Measurements from ENCODE around the gene PMM2. TPM values are rescaled to one million over a fixed set of nuclear protein-coding genes. Genes with fewer than 3 reads are reported as not detected.

PMM2 gene
- total RNA-seq, 1 experiment from 2014 or later: 53.3 TPM

DNA sequence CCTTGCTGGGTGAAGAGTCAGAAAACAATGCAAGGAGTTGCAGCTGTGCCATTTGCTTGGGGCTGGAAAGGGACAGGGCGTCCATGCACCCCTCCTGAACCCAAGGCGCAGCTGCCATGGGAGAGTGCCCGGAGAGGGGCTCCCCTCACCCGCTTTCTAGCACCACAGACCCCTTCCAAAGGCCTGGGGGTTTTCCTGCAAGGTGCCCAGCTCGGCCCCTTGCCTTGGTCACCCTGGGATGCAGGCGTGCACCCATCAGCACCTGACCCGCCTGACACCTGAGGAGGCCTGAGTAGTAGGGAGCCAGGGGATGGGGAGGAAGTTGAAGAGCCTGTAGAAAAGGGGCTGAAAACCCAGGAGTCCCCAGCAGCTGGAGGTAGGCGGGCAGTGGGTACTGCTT lies 30.5 kb upstream of the PMM2 start:
- BruUV-seq (replicated peaks): no TSS peak
- H3K27ac ChIP-seq (ENCODE audit: low read depth, low read length): no peak overlapping the region
- DNase-seq (ENCODE audit: low read depth, low spot score) (no peak), ATAC-seq (no peak)
- no peaks in the 10 kb centered on the region for H3K4me1 ChIP-seq (ENCODE audit: control insufficient read depth in 1 of 2, insufficient read depth in 2 of 2, low read length in 2 of 2)
- no peaks in the 10 kb centered on the region for H3K27me3 ChIP-seq (ENCODE audit: insufficient read depth, low read length)
- H3K4me2 ChIP-seq (ENCODE audit: low read length): no peak overlapping the region
- ChIA-PET CTCF (no interaction called here), RAD21 (ENCODE audit: low non-redundant PET in 1 of 2, low total read pairs in 2 of 2, uncharacterized antibody in 2 of 2, unreplicated experiment in 2 of 2) (no interaction called here), POLR2A (no interaction called here)
- TF ChIP-seq ELF1 (IDR thresholded peaks at IDR 0.05; ENCODE audit: borderline replicate concordance, low read depth): no peak
- H3K4me3 ChIP-seq (replicated peaks in 1 of 2; ENCODE audit: low read depth in 1 of 2, low read length in 2 of 2): no peak overlapping the region
- H3K9me2 ChIP-seq (ENCODE audit: insufficient read depth): no peaks in the 10 kb centered on the region
- no peak overlapping the region for H3K9ac ChIP-seq (ENCODE audit: low read length)
- H4K20me1 ChIP-seq (ENCODE audit: insufficient read depth): no peaks in the 10 kb centered on the region
- H3K79me2 ChIP-seq (ENCODE audit: insufficient read depth, low read length): no peaks in the 10 kb centered on the region
- no peaks in the 10 kb centered on the region for H3K36me3 ChIP-seq (ENCODE audit: control insufficient read depth in 1 of 2, insufficient read depth in 2 of 2, low read length in 2 of 2)
- no peaks in the 10 kb centered on the region for H3K9me3 ChIP-seq (ENCODE audit: control insufficient read depth in 1 of 2, insufficient read depth in 1 of 2, low read depth in 1 of 2, low read length in 2 of 2)
- intact Hi-C loops (cut with micrococcal nuclease): no loop called here
- H2AFZ ChIP-seq (ENCODE audit: low read depth, low read length, poor library complexity, severe bottlenecking): no peak overlapping the region

DNA sequence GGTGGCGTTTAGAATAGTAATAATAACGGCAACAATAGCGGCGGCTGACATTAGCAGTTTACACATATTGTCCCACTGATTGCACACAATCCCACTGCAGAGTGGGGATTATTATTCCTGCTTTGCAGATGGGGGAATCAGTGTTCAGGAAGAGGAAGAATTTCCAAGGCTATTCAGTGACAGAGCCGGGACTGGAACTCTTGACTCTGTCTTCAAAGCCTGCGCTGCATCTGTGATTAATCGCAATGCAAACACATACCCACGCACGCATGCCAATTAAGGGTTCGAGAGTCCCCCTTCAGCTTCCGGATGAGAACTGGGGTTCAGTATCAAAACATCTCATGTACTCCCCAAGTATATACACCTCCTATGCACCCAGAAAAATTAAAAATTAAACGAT lies 29.4 kb upstream of the PMM2 start:
- ChIA-PET CTCF (no interaction called here), POLR2A (no interaction called here), RAD21 (ENCODE audit: low non-redundant PET in 1 of 2, low total read pairs in 2 of 2, uncharacterized antibody in 2 of 2, unreplicated experiment in 2 of 2) (no interaction called here)
- Histone ChIP-seq H3K27me3 (ENCODE audit: insufficient read depth, low read length) (no peaks in the 10 kb centered on the region), H3K27ac (ENCODE audit: low read depth, low read length) (no peak overlapping the region), H3K4me3 (replicated peaks in 1 of 2; ENCODE audit: low read depth in 1 of 2, low read length in 2 of 2) (no peak overlapping the region), H3K9me2 (ENCODE audit: insufficient read depth) (no peaks in the 10 kb centered on the region), H3K4me2 (ENCODE audit: low read length) (no peak overlapping the region), H3K9ac (ENCODE audit: low read length) (no peak overlapping the region), H3K9me3 (ENCODE audit: control insufficient read depth in 1 of 2, insufficient read depth in 1 of 2, low read depth in 1 of 2, low read length in 2 of 2) (no peaks in the 10 kb centered on the region), H3K4me1 (ENCODE audit: control insufficient read depth in 1 of 2, insufficient read depth in 2 of 2, low read length in 2 of 2) (no peaks in the 10 kb centered on the region), H3K79me2 (ENCODE audit: insufficient read depth, low read length) (no peaks in the 10 kb centered on the region), H3K36me3 (ENCODE audit: control insufficient read depth in 1 of 2, insufficient read depth in 2 of 2, low read length in 2 of 2) (no peaks in the 10 kb centered on the region), H4K20me1 (ENCODE audit: insufficient read depth) (no peaks in the 10 kb centered on the region), H2AFZ (ENCODE audit: low read depth, low read length, poor library complexity, severe bottlenecking) (no peak overlapping the region)
- intact Hi-C loops (cut with micrococcal nuclease): no loop called here
- DNase-seq (ENCODE audit: low read depth, low spot score) (no peak), ATAC-seq (no peak)
- BruUV-seq (replicated peaks): no TSS peak
- no peak for TF ChIP-seq SP1 (IDR thresholded peaks at IDR 0.05; ENCODE audit: low read depth)
- TF ChIP-seq EGR1 (IDR thresholded peaks at IDR 0.05; ENCODE audit: low read depth): no peak
- TF ChIP-seq EZH2 (IDR thresholded peaks at IDR 0.05): no peak
- TF ChIP-seq CBX3 (IDR thresholded peaks at IDR 0.05; ENCODE audit: low read depth): no peak
- TF ChIP-seq CEBPB (IDR thresholded peaks at IDR 0.05; ENCODE audit: low read depth): no peak
- no peak for TF ChIP-seq FOSL1 (IDR thresholded peaks at IDR 0.05; ENCODE audit: low read depth)
- TF ChIP-seq YY1 (IDR thresholded peaks at IDR 0.05; ENCODE audit: extremely low read depth, insufficient replicate concordance, low read depth, low read length): no peak
- TF ChIP-seq POLR2AphosphoS5 (IDR thresholded peaks at IDR 0.05; ENCODE audit: low read depth, low read length): no peak
- TF ChIP-seq EZH2phosphoT487 (IDR thresholded peaks at IDR 0.05; ENCODE audit: borderline replicate concordance): no peak
- TF ChIP-seq RAD21 (IDR thresholded peaks at IDR 0.05; ENCODE audit: low read depth): no peak
- no peak for TF ChIP-seq ZFX (IDR thresholded peaks at IDR 0.05)
- TF ChIP-seq, protein P1, sequence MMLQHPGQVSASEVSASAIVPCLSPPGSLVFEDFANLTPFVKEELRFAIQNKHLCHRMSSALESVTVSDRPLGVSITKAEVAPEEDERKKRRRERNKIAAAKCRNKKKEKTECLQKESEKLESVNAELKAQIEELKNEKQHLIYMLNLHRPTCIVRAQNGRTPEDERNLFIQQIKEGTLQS (IDR thresholded peaks at IDR 0.05): no peak
- TF ChIP-seq SIN3A (IDR thresholded peaks at IDR 0.05; ENCODE audit: low read depth): no peak
- TF ChIP-seq ZNF274 (IDR thresholded peaks at IDR 0.05; ENCODE audit: low read depth, low read length): no peak
- no peak for TF ChIP-seq TCF7L2 (IDR thresholded peaks at IDR 0.05; ENCODE audit: borderline replicate concordance, extremely low read depth, insufficient read depth, insufficient read length)
- TF ChIP-seq, protein P2, sequence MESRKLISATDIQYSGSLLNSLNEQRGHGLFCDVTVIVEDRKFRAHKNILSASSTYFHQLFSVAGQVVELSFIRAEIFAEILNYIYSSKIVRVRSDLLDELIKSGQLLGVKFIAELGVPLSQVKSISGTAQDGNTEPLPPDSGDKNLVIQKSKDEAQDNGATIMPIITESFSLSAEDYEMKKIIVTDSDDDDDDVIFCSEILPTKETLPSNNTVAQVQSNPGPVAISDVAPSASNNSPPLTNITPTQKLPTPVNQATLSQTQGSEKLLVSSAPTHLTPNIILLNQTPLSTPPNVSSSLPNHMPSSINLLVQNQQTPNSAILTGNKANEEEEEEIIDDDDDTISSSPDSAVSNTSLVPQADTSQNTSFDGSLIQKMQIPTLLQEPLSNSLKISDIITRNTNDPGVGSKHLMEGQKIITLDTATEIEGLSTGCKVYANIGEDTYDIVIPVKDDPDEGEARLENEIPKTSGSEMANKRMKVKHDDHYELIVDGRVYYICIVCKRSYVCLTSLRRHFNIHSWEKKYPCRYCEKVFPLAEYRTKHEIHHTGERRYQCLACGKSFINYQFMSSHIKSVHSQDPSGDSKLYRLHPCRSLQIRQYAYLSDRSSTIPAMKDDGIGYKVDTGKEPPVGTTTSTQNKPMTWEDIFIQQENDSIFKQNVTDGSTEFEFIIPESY (IDR thresholded peaks at IDR 0.05; ENCODE audit: extremely low read depth, insufficient replicate concordance, low read length): no peak
- TF ChIP-seq SRF (IDR thresholded peaks at IDR 0.05; ENCODE audit: low read depth): no peak
- no peak for TF ChIP-seq ELF1 (IDR thresholded peaks at IDR 0.05; ENCODE audit: borderline replicate concordance, low read depth)
- TF ChIP-seq, protein P3, sequence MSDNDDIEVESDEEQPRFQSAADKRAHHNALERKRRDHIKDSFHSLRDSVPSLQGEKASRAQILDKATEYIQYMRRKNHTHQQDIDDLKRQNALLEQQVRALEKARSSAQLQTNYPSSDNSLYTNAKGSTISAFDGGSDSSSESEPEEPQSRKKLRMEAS (IDR thresholded peaks at IDR 0.05): no peak

Data from HCT116 (cell line).